ENCODE measurements around the gene PARD6G. TPM values are rescaled to one million over a fixed set of nuclear protein-coding genes. Genes with fewer than 3 reads are reported as not detected.

The PARD6G gene
- total and polyA plus RNA-seq, 2 of the 8 experiments (the other 6 are each of a cell fraction or from before 2014, with no cell fraction given): 11.3 to 17.9 TPM

GRCh38 chr18:80249217-80250093, 2.1 kb upstream of the PARD6G start:
- no peaks in the 10 kb centered on the region for H3K36me3 ChIP-seq (ENCODE audit: control insufficient read depth in 2 of 4, insufficient read depth in 4 of 4, low read length in 3 of 4)
- no peak overlapping the region for H2BK5ac ChIP-seq (ENCODE audit: low read depth, low read length)
- 90% methylated on average over 7 of the region's 7 CpGs; no CpG with 5 or more reads in 1 of the 2 experiments for WGBS, 2 experiments (ENCODE audit: extremely low coverage in 1 of 2, insufficient coverage in 1 of 2, insufficient read length in 1 of 2, insufficient replicate concordance in 2 of 2, low coverage in 1 of 2, low lambda C conversion rate in 2 of 2, missing lambda C conversion rate in 1 of 2)
- H3K23ac ChIP-seq (ENCODE audit: insufficient read length): no peak overlapping the region
- FAIRE-seq: no peak
- CTCF ChIA-PET (ENCODE audit: partially characterized antibody): interaction anchor here (1.0 to 6.0 kb wide), 10 partner anchors 9 to 120 kb away, joined by 3 to 30 read pairs (median 5); no protein-coding TSS in a partner anchor
- no peak overlapping the region for H4K5ac ChIP-seq (ENCODE audit: insufficient read length, low read depth, low read length)
- H2BK20ac ChIP-seq (ENCODE audit: low read length): no peak overlapping the region
- H2AFZ ChIP-seq (ENCODE audit: low read length): no peak overlapping the region
- H4K91ac ChIP-seq (replicated peaks; ENCODE audit: insufficient read length, low read length): no peak overlapping the region
- peak overlapping the region; percentile 29; the same call in 1 of the 2 replicates for H2BK12ac ChIP-seq (ENCODE audit: low read depth, low read length)
- H3K4me2 ChIP-seq (ENCODE audit: insufficient read depth in 1 of 2, low read depth in 2 of 2, low read length in 2 of 2): no peak overlapping the region
- no peak for DNase-seq (ENCODE audit: low read depth in 1 of 2, low spot score in 2 of 2)
- H3K4ac ChIP-seq (replicated peaks; ENCODE audit: insufficient read length, low read depth, low read length): no peak overlapping the region
- H3K79me2 ChIP-seq (ENCODE audit: control insufficient read depth in 1 of 2, insufficient read depth in 2 of 2, low read length in 2 of 2): no peaks in the 10 kb centered on the region
- peaks cover 9% of the 10 kb centered on the region for H3K23me2 ChIP-seq (ENCODE audit: low read depth, low read length)
- H3K27ac ChIP-seq (ENCODE audit: low read depth, low read length): no peak overlapping the region
- no peak overlapping the region for H3K18ac ChIP-seq (ENCODE audit: extremely low read depth, low read length)
- no peak overlapping the region; the same call in 1 of the 2 replicates for H2BK15ac ChIP-seq (ENCODE audit: low read length)
- POLR2A ChIA-PET (ENCODE audit: partially characterized antibody): no interaction called here
- H3K79me1 ChIP-seq (ENCODE audit: low read depth, low read length): no peaks in the 10 kb centered on the region
- H4K8ac ChIP-seq (ENCODE audit: extremely low read depth, insufficient read depth, low read length): no peak overlapping the region; the same call in 1 of the 2 replicates
- no peak overlapping the region for H2BK120ac ChIP-seq (replicated peaks; ENCODE audit: low read depth, low read length)
- no peak overlapping the region for H3K56ac ChIP-seq (replicated peaks; ENCODE audit: insufficient read length, low read depth, low read length)
- no peak overlapping the region for H2AK5ac ChIP-seq (ENCODE audit: low read depth, low read length)
- H3K27me3 ChIP-seq (replicated peaks in 1 of 4; ENCODE audit: control insufficient read depth in 3 of 4, extremely low read depth in 1 of 4, insufficient read depth in 3 of 4, low read length in 3 of 4): no peaks in the 10 kb centered on the region; a peak in 2 of 7 replicates
- H4K20me1 ChIP-seq (replicated peaks in 1 of 2; ENCODE audit: control insufficient read depth in 1 of 2, insufficient read depth in 2 of 2, low read length in 2 of 2): no peaks in the 10 kb centered on the region
- peaks cover 5 to 6% of the 10 kb centered on the region in 2 experiments; a peak in 2 of 4 replicates for H3K9me3 ChIP-seq (ENCODE audit: insufficient read depth in 2 of 2, low read depth in 1 of 2, low read length in 1 of 2)
- no peak overlapping the region for H3K14ac ChIP-seq (ENCODE audit: insufficient read length)
- no peak overlapping the region for H3K4me3 ChIP-seq (ENCODE audit: extremely low read depth in 1 of 4, insufficient read depth in 2 of 4, low read depth in 3 of 4, low read length in 4 of 4)
- H3K9ac ChIP-seq (replicated peaks in 1 of 4; ENCODE audit: extremely low read depth in 1 of 4, low read depth in 3 of 4, low read length in 3 of 4): no peak overlapping the region
- H3K4me1 ChIP-seq (replicated peaks in 1 of 4; ENCODE audit: control insufficient read depth in 3 of 4, insufficient read depth in 4 of 4, low read length in 3 of 4): peaks cover 0 to 5% (median 0%) of the 10 kb centered on the region in 4 experiments; a peak in 1 of 7 replicates
- TF ChIP-seq HDAC2 (IDR thresholded peaks at IDR 0.05; ENCODE audit: borderline replicate concordance in 1 of 2, low read depth in 2 of 2, low read length in 2 of 2): no peak

Measured in H1 (cell line).